Karpas-422 (cell line): ENCODE data around the gene LYRM7. TPM values are rescaled to one million over a fixed set of nuclear protein-coding genes. Genes with fewer than 3 reads are reported as not detected.

Experiments
- total RNA-seq: library from RNA; depleted of rRNA; stranded (reverse); fragments of >200 nt; shearing (Covaris generic); gene quantifications from 2 replicates; pipeline ENCODE4 v1.2.3, GENCODE V29; 2014; ENCODE audit warnings: low replicate concordance; rRNA removed

LYRM7 gene
- total RNA-seq, 1 experiment from 2014 or later, result 28.4 TPM

Other genes with a start within 250 kb of the LYRM7 start
- 220 and 522 TPM in 2 replicates for gene HINT1, start 5.7 kb upstream of the LYRM7 start, total RNA-seq
- 57.4 and 143 TPM in 2 replicates for gene CDC42SE2, start 93.1 kb downstream of the LYRM7 start, total RNA-seq